NT2/D1 (cell line): ENCODE measurements around the gene CACNA2D1.

Experiments
- DNase-seq: peaks from one replicate; pipeline ENCODE4 v3.0.0-alpha.2; 2011; ENCODE audit warnings: low read depth, low spot score
- H3K27me3 ChIP-seq: 2 replicates; pipeline ENCODE4 v1.6.0; 2011; ENCODE audit warnings: mild to moderate bottlenecking; ENCODE audit not compliant: insufficient read length, insufficient read depth
- H3K36me3 ChIP-seq: 2 replicates; pipeline ENCODE4 v1.6.1; 2011; ENCODE audit warnings: mild to moderate bottlenecking, low read length, mixed read lengths; ENCODE audit not compliant: insufficient read depth, insufficient read length
- H3K4me1 ChIP-seq: 2 replicates; pipeline ENCODE4 v1.5.1; 2011; ENCODE audit not compliant: insufficient read depth, insufficient read length
- H3K4me3 ChIP-seq: 2 replicates; pipeline ENCODE4 v1.5.1; 2011; ENCODE audit warnings: low read depth; ENCODE audit not compliant: insufficient read length
- H3K9ac ChIP-seq: 2 replicates; pipeline ENCODE4 v1.6.0; 2011; ENCODE audit warnings: low read depth; ENCODE audit not compliant: insufficient read length
- H3K9me3 ChIP-seq: 2 replicates; pipeline ENCODE4 v1.5.1; 2011; ENCODE audit warnings: mild to moderate bottlenecking, low read length; ENCODE audit not compliant: insufficient read depth
- SUZ12 ChIP-seq: IDR thresholded peaks from 2 replicates; pipeline ENCODE4 v1.6.1; 2011; ENCODE audit not compliant: insufficient read length, insufficient read depth; ENCODE audit errors: extremely low read depth
- YY1 ChIP-seq: IDR thresholded peaks from 2 replicates; pipeline ENCODE4 v1.6.1; 2011; ENCODE audit not compliant: insufficient read length, insufficient read depth
- ZNF274 ChIP-seq: IDR thresholded peaks from 2 replicates; pipeline ENCODE4 v1.6.1; 2011; ENCODE audit warnings: mild to moderate bottlenecking, low read depth, low read length

The CACNA2D1 gene

DNA sequence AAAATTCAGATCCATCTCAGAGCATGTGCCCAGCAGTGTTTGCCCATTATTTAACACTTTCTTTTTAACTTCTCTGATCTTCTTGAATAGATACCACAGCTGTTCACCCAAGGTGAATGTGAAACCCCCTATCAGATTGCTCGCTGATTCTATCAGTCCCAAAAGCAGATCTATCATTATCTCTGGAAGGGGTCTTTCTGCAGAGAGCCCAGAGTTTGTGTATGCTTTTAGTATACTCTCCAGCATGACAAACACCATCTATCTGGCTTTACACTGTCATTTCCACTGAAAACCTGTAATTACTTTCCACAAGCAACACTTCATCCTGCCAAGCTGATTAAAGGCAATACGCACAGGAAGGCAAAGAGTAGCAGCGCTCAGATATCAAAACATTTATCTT is 168.2 kb downstream of the CACNA2D1 start:
- Histone ChIP-seq H3K36me3 (no peaks in the 10 kb centered on the region), H3K9ac (no peak overlapping the region), H3K9me3 (no peaks in the 10 kb centered on the region), H3K4me1 (no peaks in the 10 kb centered on the region), H3K4me3 (no peak overlapping the region), H3K27me3 (no peaks in the 10 kb centered on the region)
- TF ChIP-seq SUZ12, result no peak
- no peak for TF ChIP-seq ZNF274
- TF ChIP-seq YY1, result no peak
- no peak for DNase-seq

DNA sequence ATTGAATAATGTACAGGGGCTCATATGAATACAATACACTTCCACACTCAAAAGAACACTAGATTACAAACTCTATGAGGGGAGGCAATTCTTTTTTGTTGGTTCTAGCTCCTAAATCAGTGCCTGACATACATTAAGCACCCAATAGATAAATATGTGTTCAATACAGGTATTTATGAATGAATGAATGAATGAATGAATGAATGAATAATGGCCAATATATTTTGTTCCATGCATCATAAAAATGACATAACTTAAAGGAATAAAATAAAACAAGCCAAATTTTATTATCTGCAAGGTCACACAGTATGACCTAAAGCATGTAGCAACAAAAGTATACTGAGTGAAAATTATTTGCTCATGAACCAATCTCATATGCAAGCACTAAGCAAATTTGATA is 168.9 kb downstream of the CACNA2D1 start:
- H3K4me1 ChIP-seq, result no peaks in the 10 kb centered on the region
- no peak overlapping the region for H3K9ac ChIP-seq
- H3K9me3 ChIP-seq, result no peaks in the 10 kb centered on the region
- no peaks in the 10 kb centered on the region for H3K27me3 ChIP-seq
- no peak overlapping the region for H3K4me3 ChIP-seq
- no peak for TF ChIP-seq SUZ12
- TF ChIP-seq YY1, result no peak
- no peak for TF ChIP-seq ZNF274
- no peak for DNase-seq
- no peaks in the 10 kb centered on the region for H3K36me3 ChIP-seq

DNA sequence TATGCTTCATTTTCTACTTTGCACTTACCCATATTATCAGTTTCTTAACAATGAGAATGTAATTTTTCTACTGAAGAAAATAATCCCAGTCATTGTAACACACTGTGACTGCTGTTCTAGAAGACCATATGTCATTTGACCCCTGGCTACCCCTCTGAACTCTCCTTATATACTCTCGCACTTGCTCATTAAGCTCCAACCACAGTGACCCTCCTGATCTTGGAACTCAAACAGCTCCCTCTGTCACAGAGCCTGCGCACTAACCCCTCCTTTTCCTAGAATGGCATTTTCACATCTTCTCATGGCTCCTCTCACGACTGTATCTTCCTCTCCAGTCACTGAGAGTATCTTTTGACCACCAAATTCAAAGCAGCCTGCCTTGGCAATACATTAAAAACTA is 169.7 kb downstream of the CACNA2D1 start:
- no peaks in the 10 kb centered on the region for H3K4me1 ChIP-seq
- H3K9me3 ChIP-seq, result no peaks in the 10 kb centered on the region
- no peak overlapping the region for H3K9ac ChIP-seq
- DNase-seq, result no peak
- H3K36me3 ChIP-seq, result no peaks in the 10 kb centered on the region
- H3K4me3 ChIP-seq, result no peak overlapping the region
- H3K27me3 ChIP-seq, result no peaks in the 10 kb centered on the region
- TF ChIP-seq SUZ12 (no peak), YY1 (no peak), ZNF274 (no peak)

DNA sequence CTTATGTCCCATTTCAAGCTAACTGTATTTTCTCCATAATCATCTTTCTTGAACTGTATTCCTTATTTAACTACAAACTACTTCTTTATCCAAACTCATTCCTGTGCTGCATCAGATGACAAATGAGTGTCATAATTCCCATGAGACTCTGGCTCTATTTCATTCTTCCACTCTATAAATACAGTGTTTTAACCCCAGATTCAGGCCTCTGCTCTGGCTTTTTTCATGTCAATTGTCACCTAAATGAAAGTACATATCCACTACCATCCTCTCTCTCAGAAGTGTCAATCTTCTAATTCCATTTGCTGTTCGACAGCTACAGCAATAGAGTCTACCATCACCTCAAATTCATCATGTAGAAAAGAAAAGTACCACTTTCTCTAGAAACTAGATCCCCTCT is 172.7 kb downstream of the CACNA2D1 start:
- H3K27me3 ChIP-seq, result no peaks in the 10 kb centered on the region
- no peaks in the 10 kb centered on the region for H3K36me3 ChIP-seq
- no peak for DNase-seq
- H3K4me3 ChIP-seq, result no peak overlapping the region
- no peaks in the 10 kb centered on the region for H3K9me3 ChIP-seq
- H3K4me1 ChIP-seq, result no peaks in the 10 kb centered on the region
- TF ChIP-seq ZNF274, result no peak
- TF ChIP-seq YY1, result no peak
- no peak for TF ChIP-seq SUZ12
- no peak overlapping the region for H3K9ac ChIP-seq

DNA sequence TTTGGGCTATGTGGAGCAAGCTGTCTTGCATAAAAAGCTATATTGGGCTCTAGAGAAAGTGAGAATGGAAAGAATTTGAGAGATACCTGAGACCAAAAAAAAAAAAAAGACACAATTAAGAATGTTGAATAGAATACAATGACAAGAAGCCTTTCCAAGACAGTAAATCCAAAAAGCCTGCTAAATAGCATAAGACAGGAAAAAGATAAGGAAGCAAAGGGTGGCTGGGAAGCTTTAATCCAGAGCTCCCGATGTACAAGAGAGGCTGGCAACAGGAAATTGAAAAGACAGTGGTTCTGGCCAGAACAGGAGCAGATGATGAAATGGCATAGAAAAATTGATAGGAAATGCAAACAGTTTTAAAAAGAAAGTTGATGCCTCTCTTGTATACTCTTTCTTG is 174.9 kb downstream of the CACNA2D1 start:
- H3K27me3 ChIP-seq, result no peaks in the 10 kb centered on the region
- DNase-seq, result no peak
- H3K36me3 ChIP-seq, result no peaks in the 10 kb centered on the region
- no peak overlapping the region for H3K9ac ChIP-seq
- TF ChIP-seq SUZ12 (no peak), ZNF274 (no peak), YY1 (no peak)
- no peak overlapping the region for H3K4me3 ChIP-seq
- H3K4me1 ChIP-seq, result no peaks in the 10 kb centered on the region
- no peaks in the 10 kb centered on the region for H3K9me3 ChIP-seq

GRCh38 chr7:82266081-82266480 is 177.5 kb downstream of the CACNA2D1 start:
- no peaks in the 10 kb centered on the region for H3K4me1 ChIP-seq
- H3K4me3 ChIP-seq, result no peak overlapping the region
- no peaks in the 10 kb centered on the region for H3K36me3 ChIP-seq
- TF ChIP-seq ZNF274 (no peak), YY1 (no peak), SUZ12 (no peak)
- no peak for DNase-seq
- no peaks in the 10 kb centered on the region for H3K27me3 ChIP-seq
- H3K9me3 ChIP-seq, result no peaks in the 10 kb centered on the region
- H3K9ac ChIP-seq, result no peak overlapping the region

GRCh38 chr7:82264783-82265305 is 178.7 kb downstream of the CACNA2D1 start:
- Histone ChIP-seq H3K36me3 (no peaks in the 10 kb centered on the region), H3K27me3 (no peaks in the 10 kb centered on the region), H3K4me1 (no peaks in the 10 kb centered on the region), H3K9ac (no peak overlapping the region), H3K9me3 (no peaks in the 10 kb centered on the region), H3K4me3 (no peak overlapping the region)
- TF ChIP-seq ZNF274, result no peak
- no peak for TF ChIP-seq YY1
- no peak for TF ChIP-seq SUZ12
- no peak for DNase-seq
